HFFc6 (cell line): Measurements from ENCODE around the gene GRM2. TPM values are rescaled to one million over a fixed set of nuclear protein-coding genes. Genes with fewer than 3 reads are reported as not detected.
"Not testable (repeated sequence)": the region's sequence is repeated elsewhere in the genome, so short reads cannot be mapped to it uniquely, and the experiment has no call there.

Source experiments
- DNase-seq: peaks from one replicate; pipeline ENCODE4 v3.0.0-alpha.2; 2018
- H3K27ac Mint-ChIP-seq: 2 replicates; pipeline ENCODE4 v1.8.0; 2020; ENCODE audit warnings: mild to moderate bottlenecking, mixed read lengths
- H3K27me3 Mint-ChIP-seq: 2 replicates; pipeline ENCODE4 v1.8.0; 2021; ENCODE audit warnings: mild to moderate bottlenecking, moderate library complexity, mixed read lengths; ENCODE audit not compliant: insufficient read depth
- H3K36me3 Mint-ChIP-seq: 2 replicates; pipeline ENCODE4 v1.8.0; 2021; ENCODE audit warnings: low read depth, mixed read lengths
- H3K4me1 Mint-ChIP-seq: 2 replicates; pipeline ENCODE4 v1.8.0; 2020; ENCODE audit warnings: low read depth, mixed read lengths
- H3K4me3 Mint-ChIP-seq: 2 replicates; pipeline ENCODE4 v1.8.0; 2020; ENCODE audit warnings: mild to moderate bottlenecking, moderate library complexity, mixed read lengths
- H3K9me3 Mint-ChIP-seq: 2 replicates; pipeline ENCODE4 v1.8.0; 2020; ENCODE audit warnings: mild to moderate bottlenecking, mixed read lengths
- CTCF ChIP-seq: fragments of 200-600 bp; sonication (generic); IDR thresholded peaks from 2 replicates; pipeline ENCODE4 v1.5.0; 2021; ENCODE audit warnings: antibody characterized with exemption, mild to moderate bottlenecking
- total RNA-seq, 6 experiments: library from RNA; stranded (reverse); fragmentation: NEBNext Ultra II Directional; extraction: Animal tissue kit (Norgen Biotek cat#: 25700); gene quantifications; 2 replicates in 1 of 6; 3 replicates in 5 of 6; pipeline ENCODE4 v1.2.3, GENCODE V29; 2021

The GRM2 gene
- total RNA-seq, 6 experiments from 2014 or later = 0.02 TPM; not detected in 5

- H3K36me3 Mint-ChIP-seq = no peaks in the 10 kb centered on the region
- DNase-seq = no peak
- no peak overlapping the region for H3K27ac Mint-ChIP-seq
- no peak overlapping the region for H3K4me3 Mint-ChIP-seq
- no peak for TF ChIP-seq CTCF
- no peaks in the 10 kb centered on the region for H3K9me3 Mint-ChIP-seq
- H3K27me3 Mint-ChIP-seq = peaks cover 19% of the 10 kb centered on the region
- no peaks in the 10 kb centered on the region for H3K4me1 Mint-ChIP-seq
These were observed 32.2 kb downstream of the GRM2 start for GRCh38 chr3:51739110-51739509.

- H3K36me3 Mint-ChIP-seq, H3K27ac Mint-ChIP-seq, DNase-seq, H3K4me3 Mint-ChIP-seq, H3K4me1 Mint-ChIP-seq, H3K9me3 Mint-ChIP-seq: not testable (repeated sequence)
- peaks cover 14% of the 10 kb centered on the region for H3K27me3 Mint-ChIP-seq
These were observed 35.5 kb downstream of the GRM2 start for GRCh38 chr3:51742320-51742719.

GRCh38 chr3:51742978-51743377, 36.1 kb downstream of the GRM2 start:
- H3K4me1 Mint-ChIP-seq, H3K36me3 Mint-ChIP-seq, H3K27ac Mint-ChIP-seq, H3K9me3 Mint-ChIP-seq, H3K4me3 Mint-ChIP-seq, DNase-seq: not testable (repeated sequence)
- peaks cover 11% of the 10 kb centered on the region for H3K27me3 Mint-ChIP-seq

GRCh38 chr3:51747840-51748239, 41.0 kb downstream of the GRM2 start:
- Mint-ChIP-seq H3K4me1 (no peaks in the 10 kb centered on the region), H3K4me3 (no peak overlapping the region), H3K27me3 (peaks cover 2% of the 10 kb centered on the region; the same call in 1 of the 2 replicates), H3K27ac (no peak overlapping the region), H3K9me3 (peaks cover 3% of the 10 kb centered on the region; the same call in 1 of the 2 replicates), H3K36me3 (no peaks in the 10 kb centered on the region)
- no peak for DNase-seq
- TF ChIP-seq CTCF = no peak

- no peaks in the 10 kb centered on the region for H3K27me3 Mint-ChIP-seq
- DNase-seq = no peak
- H3K9me3 Mint-ChIP-seq = peaks cover 3% of the 10 kb centered on the region; the same call in 1 of the 2 replicates
- H3K4me1 Mint-ChIP-seq = no peaks in the 10 kb centered on the region
- no peak for TF ChIP-seq CTCF
- H3K27ac Mint-ChIP-seq = no peak overlapping the region
- no peak overlapping the region for H3K4me3 Mint-ChIP-seq
- H3K36me3 Mint-ChIP-seq = no peaks in the 10 kb centered on the region
These were observed 41.5 kb downstream of the GRM2 start for GRCh38 chr3:51748327-51748726.

GRCh38 chr3:51750878-51751277, 44.0 kb downstream of the GRM2 start:
- TF ChIP-seq CTCF = no peak
- H3K27me3 Mint-ChIP-seq = no peaks in the 10 kb centered on the region
- H3K4me3 Mint-ChIP-seq = no peak overlapping the region
- DNase-seq = no peak
- no peaks in the 10 kb centered on the region for H3K36me3 Mint-ChIP-seq
- no peaks in the 10 kb centered on the region for H3K4me1 Mint-ChIP-seq
- peaks cover 3% of the 10 kb centered on the region for H3K9me3 Mint-ChIP-seq
- no peak overlapping the region for H3K27ac Mint-ChIP-seq

GRCh38 chr3:51751287-51751686, 44.4 kb downstream of the GRM2 start:
- TF ChIP-seq CTCF = no peak
- Mint-ChIP-seq H3K27ac (no peak overlapping the region), H3K27me3 (no peaks in the 10 kb centered on the region), H3K36me3 (no peaks in the 10 kb centered on the region), H3K9me3 (peaks cover 3% of the 10 kb centered on the region), H3K4me3 (no peak overlapping the region), H3K4me1 (no peaks in the 10 kb centered on the region)
- DNase-seq = no peak

- DNase-seq, H3K27me3 Mint-ChIP-seq, H3K4me1 Mint-ChIP-seq, H3K36me3 Mint-ChIP-seq, H3K9me3 Mint-ChIP-seq, H3K27ac Mint-ChIP-seq, H3K4me3 Mint-ChIP-seq: not testable (repeated sequence)
These were observed 47.2 kb downstream of the GRM2 start for GRCh38 chr3:51753763-51754750.
